Caco-2 (cell line): Measurements from ENCODE around the gene UBE2E2. TPM values are rescaled to one million over a fixed set of nuclear protein-coding genes. Genes with fewer than 3 reads are reported as not detected.

Experiments used
- BruUV-seq: library from RNA; stranded (reverse); fragments of 400-500 nt; replicated peaks from 2 replicates; lab custom pipeline; 2021; lab: Mats Ljungman, UMichigan
- CTCF ChIA-PET: fragments of 300-600 bp; sonication (Branson Sonifier 250); formaldehyde crosslinking; loops from one replicate; lab custom pipeline; 2022; ENCODE audit warnings: antibody characterized with exemption; lab: Charles Lee
- POLR2A ChIA-PET: fragments of 300-600 bp; sonication (Branson Sonifier 250); formaldehyde crosslinking; loops from one replicate; lab custom pipeline; 2022; ENCODE audit warnings: antibody characterized with exemption; lab: Charles Lee
- DNase-seq, 2 experiments: peaks; one replicate each; pipeline versions ENCODE4 v3.0.0 to v3.0.0-alpha.2; 2020 to 2022
- H3K27me3 ChIP-seq: replicated peaks from 2 replicates; pipeline ENCODE4 v1.6.0; 2011; ENCODE audit warnings: low read length; ENCODE audit not compliant: control insufficient read depth, insufficient read depth
- H3K36me3 ChIP-seq: 2 replicates; pipeline ENCODE4 v1.5.1; 2011; ENCODE audit warnings: low read length; ENCODE audit not compliant: control insufficient read depth, insufficient read depth
- H3K4me1 ChIP-seq: fragments of 250-450 bp; sonication (Bioruptor Pico); 2 replicates; pipeline ENCODE4 v1.5.1; 2020; ENCODE audit warnings: mild to moderate bottlenecking
- H3K4me3 ChIP-seq: 2 replicates; pipeline ENCODE4 v1.5.1; 2011; ENCODE audit warnings: low read depth, mild to moderate bottlenecking, control low read depth, low read length
- H3K9me3 ChIP-seq: fragments of 250-450 bp; sonication (Bioruptor Pico); 2 replicates; pipeline ENCODE4 v1.5.1; 2020; ENCODE audit warnings: mild to moderate bottlenecking, moderate library complexity
- H3K27ac Mint-ChIP-seq: one replicate; pipeline ENCODE4 v1.8.0; 2022; ENCODE audit warnings: mixed read lengths; ENCODE audit not compliant: unreplicated experiment
- H3K27me3 Mint-ChIP-seq: one replicate; pipeline ENCODE4 v1.8.0; 2022; ENCODE audit warnings: mixed read lengths; ENCODE audit not compliant: insufficient read depth, unreplicated experiment
- H3K36me3 Mint-ChIP-seq: one replicate; pipeline ENCODE4 v1.8.0; 2022; ENCODE audit warnings: mild to moderate bottlenecking, mixed read lengths; ENCODE audit not compliant: insufficient read depth, unreplicated experiment
- H3K4me1 Mint-ChIP-seq: one replicate; pipeline ENCODE4 v1.8.0; 2022; ENCODE audit warnings: low read depth, mixed read lengths; ENCODE audit not compliant: unreplicated experiment
- H3K4me3 Mint-ChIP-seq: one replicate; pipeline ENCODE4 v1.8.0; 2022; ENCODE audit warnings: mild to moderate bottlenecking, moderate library complexity, mixed read lengths; ENCODE audit not compliant: unreplicated experiment
- H3K9me3 Mint-ChIP-seq: one replicate; pipeline ENCODE4 v1.8.0; 2022; ENCODE audit warnings: mixed read lengths; ENCODE audit not compliant: unreplicated experiment
- CTCF ChIP-seq, 2 experiments: fragments of 200-600 bp in 1 of 2; IDR thresholded peaks; 1 replicate in 1 of 2; 2 replicates in 1 of 2; pipeline versions ENCODE4 v1.5.1 to v1.8.0; 2011 to 2022; ENCODE audit warnings: antibody characterized with exemption in 1 of 2, control low read depth in 1 of 2, inconsistent platforms in 1 of 2, low read depth in 1 of 2, low read length in 1 of 2, mild to moderate bottlenecking in 1 of 2, moderate library complexity in 1 of 2; ENCODE audit not compliant: insufficient read depth in 1 of 2, severe bottlenecking in 1 of 2, unreplicated experiment in 1 of 2
- intact Hi-C: fragments of 100-400 bp; cut with micrococcal nuclease; formaldehyde crosslinking; loops from one replicate; pipeline ENCODE4 v1.10.0; 2022; ENCODE audit not compliant: unreplicated experiment
- total RNA-seq: library from RNA; stranded (reverse); gene quantifications from 2 replicates; pipeline ENCODE4 v1.2.3, GENCODE V29; 2022

The UBE2E2 gene
- total RNA-seq, 1 experiment from 2014 or later, result 83.8 TPM

- H3K9me3 Mint-ChIP-seq, result peaks cover 7% of the 10 kb centered on the region
- intact Hi-C loops, result no loop called here
- H3K27me3 Mint-ChIP-seq, result no peaks in the 10 kb centered on the region
- CTCF ChIA-PET, result no interaction called here
- no TSS peak for BruUV-seq
- peaks cover 6% of the 10 kb centered on the region for H3K4me1 Mint-ChIP-seq
- Histone ChIP-seq H3K4me3 (no peak overlapping the region), H3K9me3 (no peaks in the 10 kb centered on the region), H3K36me3 (no peaks in the 10 kb centered on the region; the same call in 1 of the 2 replicates), H3K4me1 (peaks cover under 1% of the 10 kb centered on the region), H3K27me3 (no peaks in the 10 kb centered on the region)
- no peak for TF ChIP-seq CTCF (IDR thresholded peaks at IDR 0.05; ENCODE audit: insufficient read depth in 1 of 2, low read depth in 1 of 2, low read length in 1 of 2, severe bottlenecking in 1 of 2, unreplicated experiment in 1 of 2)
- H3K27ac Mint-ChIP-seq, result no peak overlapping the region
- H3K36me3 Mint-ChIP-seq, result no peaks in the 10 kb centered on the region
- POLR2A ChIA-PET, result interaction anchor here (0.6 kb wide), 1 partner anchor 13 kb away, joined by 3 read pairs; no protein-coding TSS in a partner anchor
- no peak overlapping the region for H3K4me3 Mint-ChIP-seq
- DNase-seq, result no peak
Observed at GRCh38 chr3:23314981-23315762, 112.0 kb downstream of the UBE2E2 start.

GRCh38 chr3:23316924-23317323 is 113.8 kb downstream of the UBE2E2 start:
- no peaks in the 10 kb centered on the region for H3K27me3 ChIP-seq
- H3K4me1 Mint-ChIP-seq, result peaks cover 12% of the 10 kb centered on the region
- H3K36me3 ChIP-seq, result no peaks in the 10 kb centered on the region; the same call in 1 of the 2 replicates
- no peak overlapping the region for H3K27ac Mint-ChIP-seq
- no peaks in the 10 kb centered on the region for H3K9me3 ChIP-seq
- intact Hi-C loops, result no loop called here
- no peak for TF ChIP-seq CTCF (IDR thresholded peaks at IDR 0.05; ENCODE audit: insufficient read depth in 1 of 2, low read depth in 1 of 2, low read length in 1 of 2, severe bottlenecking in 1 of 2, unreplicated experiment in 1 of 2)
- H3K4me1 ChIP-seq, result peaks cover 11% of the 10 kb centered on the region
- no peaks in the 10 kb centered on the region for H3K27me3 Mint-ChIP-seq
- ChIA-PET POLR2A (no interaction called here), CTCF (no interaction called here)
- no peak overlapping the region for H3K4me3 Mint-ChIP-seq
- no peaks in the 10 kb centered on the region for H3K36me3 Mint-ChIP-seq
- BruUV-seq, result no TSS peak
- H3K4me3 ChIP-seq, result no peak overlapping the region
- H3K9me3 Mint-ChIP-seq, result peaks cover 7% of the 10 kb centered on the region
- no peak for DNase-seq

- POLR2A ChIA-PET, result no interaction called here
- H3K4me1 Mint-ChIP-seq, result peaks cover 6% of the 10 kb centered on the region
- H3K27ac Mint-ChIP-seq, result no peak overlapping the region
- H3K36me3 Mint-ChIP-seq, result no peaks in the 10 kb centered on the region
- no peaks in the 10 kb centered on the region for H3K9me3 Mint-ChIP-seq
- no peak overlapping the region for H3K4me3 Mint-ChIP-seq
- CTCF ChIA-PET, result no interaction called here
- Histone ChIP-seq H3K4me3 (no peak overlapping the region), H3K27me3 (no peaks in the 10 kb centered on the region), H3K9me3 (no peaks in the 10 kb centered on the region), H3K4me1 (peaks cover 11% of the 10 kb centered on the region), H3K36me3 (no peaks in the 10 kb centered on the region; the same call in 1 of the 2 replicates)
- DNase-seq, result no peak
- no peak for TF ChIP-seq CTCF (IDR thresholded peaks at IDR 0.05; ENCODE audit: insufficient read depth in 1 of 2, low read depth in 1 of 2, low read length in 1 of 2, severe bottlenecking in 1 of 2, unreplicated experiment in 1 of 2)
- BruUV-seq, result no TSS peak
- no peaks in the 10 kb centered on the region for H3K27me3 Mint-ChIP-seq
- intact Hi-C loops, result no loop called here
Observed at GRCh38 chr3:23319366-23320312, 116.5 kb downstream of the UBE2E2 start.
